PC-3 (cell line): ENCODE data around the gene SLC25A48. TPM values are rescaled to one million over a fixed set of nuclear protein-coding genes. Genes with fewer than 3 reads are reported as not detected.

Source experiments
- ATAC-seq: fragments of 200-7000 bp; cut with Tn5 transposase; 2 replicates; pipeline ENCODE4 v1.9.1; 2020; ENCODE audit warnings: mild to moderate bottlenecking, moderate library complexity
- BruUV-seq: library from RNA; stranded (reverse); fragments of 400-500 nt; replicated peaks from 2 replicates; lab custom pipeline; 2021; lab: Mats Ljungman, UMichigan
- CTCF ChIA-PET: fragments of 300-600 bp; sonication (Branson Sonifier 250); formaldehyde crosslinking; loops from one replicate; lab custom pipeline; 2022; ENCODE audit warnings: antibody characterized with exemption; lab: Charles Lee
- POLR2A ChIA-PET: fragments of 300-600 bp; sonication (Branson Sonifier 250); formaldehyde crosslinking; loops from one replicate; lab custom pipeline; 2022; ENCODE audit warnings: antibody characterized with exemption; ENCODE audit not compliant: unreplicated experiment; lab: Charles Lee
- DNase-seq: peaks from one replicate; pipeline ENCODE4 v3.0.0-alpha.2; 2015
- H2AFZ ChIP-seq: fragments of 300-600 bp; sonication (generic); 2 replicates; pipeline ENCODE4 v1.6.0; 2016; ENCODE audit warnings: antibody characterized with exemption, low read length
- H3F3A ChIP-seq: fragments of 300-600 bp; sonication (generic); one replicate; pipeline ENCODE4 v1.6.0; 2017; ENCODE audit warnings: antibody characterized with exemption, low read length, control low read depth, mild to moderate bottlenecking; ENCODE audit not compliant: unreplicated experiment
- H3K27ac ChIP-seq: fragments of 300-600 bp; sonication (generic); 2 replicates; pipeline ENCODE4 v1.5.1; 2016; ENCODE audit warnings: mild to moderate bottlenecking, low read length
- H3K27me3 ChIP-seq: fragments of 300-600 bp; sonication (generic); 2 replicates; pipeline ENCODE4 v1.6.1; 2016; ENCODE audit warnings: low read length, mixed read lengths
- H3K36me3 ChIP-seq: fragments of 300-600 bp; sonication (generic); 2 replicates; pipeline ENCODE4 v1.6.1; 2016; ENCODE audit warnings: low read depth, mixed run types, low read length, mixed read lengths
- H3K4me1 ChIP-seq: fragments of 300-600 bp; sonication (generic); 2 replicates; pipeline ENCODE4 v1.5.1; 2016; ENCODE audit warnings: low read length; ENCODE audit not compliant: insufficient read depth
- H3K4me2 ChIP-seq: fragments of 300-600 bp; sonication (generic); 2 replicates; pipeline ENCODE4 v1.6.0; 2016; ENCODE audit warnings: low read length
- H3K4me3 ChIP-seq: fragments of 300-600 bp; sonication (generic); 2 replicates; pipeline ENCODE4 v1.5.1; 2016; ENCODE audit warnings: mild to moderate bottlenecking, low read length, mixed read lengths
- H3K79me2 ChIP-seq: fragments of 300-600 bp; sonication (generic); 2 replicates; pipeline ENCODE4 v1.6.1; 2017; ENCODE audit warnings: low read length, mixed read lengths
- H3K9ac ChIP-seq: fragments of 300-600 bp; sonication (generic); 2 replicates; pipeline ENCODE4 v1.6.0; 2016; ENCODE audit warnings: mild to moderate bottlenecking, low read length
- H3K9me2 ChIP-seq: fragments of 300-600 bp; sonication (generic); replicated peaks from 2 replicates; pipeline ENCODE4 v1.6.1; 2016; ENCODE audit warnings: mixed run types, low read length, mixed read lengths
- H3K9me3 ChIP-seq: fragments of 300-600 bp; sonication (generic); 2 replicates; pipeline ENCODE4 v1.6.1; 2016; ENCODE audit warnings: low read length, mixed read lengths
- H4K20me1 ChIP-seq: fragments of 300-600 bp; sonication (generic); 2 replicates; pipeline ENCODE4 v1.6.1; 2016; ENCODE audit warnings: low read length, mixed read lengths
- EZH2 ChIP-seq: fragments of 300-600 bp; sonication (generic); IDR thresholded peaks from one replicate; pipeline ENCODE4 v1.6.1; 2017; ENCODE audit warnings: antibody characterized with exemption, mild to moderate bottlenecking, low read length; ENCODE audit not compliant: unreplicated experiment
- EZH2phosphoT487 ChIP-seq: fragments of 300-600 bp; sonication (generic); IDR thresholded peaks from 2 replicates; pipeline ENCODE4 v1.6.1; 2018; ENCODE audit warnings: mild to moderate bottlenecking, antibody characterized with exemption, low read length, borderline replicate concordance
- intact Hi-C: fragments of 100-400 bp; cut with micrococcal nuclease; formaldehyde crosslinking; loops from 2 replicates; pipeline ENCODE4 v1.9.0; 2023
- total RNA-seq: library from RNA; depleted of rRNA; stranded (reverse); fragments of >200 nt; gene quantifications from 2 replicates; pipeline ENCODE4 v1.2.3, GENCODE V29; 2014
- TF ChIP-seq, protein P1 (sequence below): fragments of 300-600 bp; sonication (generic); conservative IDR thresholded peaks from 2 replicates; pipeline ENCODE4 v1.5.1; 2017; ENCODE audit warnings: antibody characterized with exemption, low read depth, mild to moderate bottlenecking, low read length

SLC25A48 gene
- total RNA-seq, 1 experiment from 2014 or later, result not detected

DNA sequence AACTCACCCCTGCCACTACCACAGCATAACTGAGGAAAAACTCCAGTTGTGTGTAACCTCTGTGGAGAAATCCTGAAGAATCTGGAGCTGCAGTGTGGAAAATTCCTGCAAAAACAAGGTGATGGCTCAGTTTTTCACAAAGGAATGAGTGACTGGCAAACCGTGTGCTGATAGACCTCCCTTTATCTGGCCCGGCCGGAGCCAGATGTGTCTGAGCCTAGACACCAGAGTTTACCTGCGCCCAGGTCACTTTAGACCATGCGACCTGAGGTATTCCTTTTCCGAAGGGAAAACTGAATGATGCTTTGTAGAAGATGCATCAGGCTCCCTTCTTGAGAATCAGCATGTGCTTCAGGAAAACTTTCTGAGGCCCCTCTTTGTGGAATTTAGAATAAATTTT, 16.2 kb downstream of the SLC25A48 start:
- intact Hi-C loops, result no loop called here
- CTCF ChIA-PET, result no interaction called here
- peaks cover 36% of the 10 kb centered on the region for H3K27me3 ChIP-seq
- no peak for TF ChIP-seq EZH2phosphoT487
- TF ChIP-seq, protein P1, sequence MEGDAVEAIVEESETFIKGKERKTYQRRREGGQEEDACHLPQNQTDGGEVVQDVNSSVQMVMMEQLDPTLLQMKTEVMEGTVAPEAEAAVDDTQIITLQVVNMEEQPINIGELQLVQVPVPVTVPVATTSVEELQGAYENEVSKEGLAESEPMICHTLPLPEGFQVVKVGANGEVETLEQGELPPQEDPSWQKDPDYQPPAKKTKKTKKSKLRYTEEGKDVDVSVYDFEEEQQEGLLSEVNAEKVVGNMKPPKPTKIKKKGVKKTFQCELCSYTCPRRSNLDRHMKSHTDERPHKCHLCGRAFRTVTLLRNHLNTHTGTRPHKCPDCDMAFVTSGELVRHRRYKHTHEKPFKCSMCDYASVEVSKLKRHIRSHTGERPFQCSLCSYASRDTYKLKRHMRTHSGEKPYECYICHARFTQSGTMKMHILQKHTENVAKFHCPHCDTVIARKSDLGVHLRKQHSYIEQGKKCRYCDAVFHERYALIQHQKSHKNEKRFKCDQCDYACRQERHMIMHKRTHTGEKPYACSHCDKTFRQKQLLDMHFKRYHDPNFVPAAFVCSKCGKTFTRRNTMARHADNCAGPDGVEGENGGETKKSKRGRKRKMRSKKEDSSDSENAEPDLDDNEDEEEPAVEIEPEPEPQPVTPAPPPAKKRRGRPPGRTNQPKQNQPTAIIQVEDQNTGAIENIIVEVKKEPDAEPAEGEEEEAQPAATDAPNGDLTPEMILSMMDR, result no peak
- no peak for TF ChIP-seq EZH2
- no peak overlapping the region for H3K9ac ChIP-seq
- H3K4me1 ChIP-seq, result no peaks in the 10 kb centered on the region
- no TSS peak for BruUV-seq
- no peaks in the 10 kb centered on the region for H3K9me2 ChIP-seq
- H3F3A ChIP-seq, result no peaks in the 10 kb centered on the region
- no peak overlapping the region for H3K27ac ChIP-seq
- H3K4me2 ChIP-seq, result no peak overlapping the region
- no peak for ATAC-seq
- H3K36me3 ChIP-seq, result no peaks in the 10 kb centered on the region
- POLR2A ChIA-PET, result no interaction called here
- no peak overlapping the region for H2AFZ ChIP-seq
- no peak for DNase-seq
- no peak overlapping the region for H3K4me3 ChIP-seq
- no peaks in the 10 kb centered on the region for H4K20me1 ChIP-seq
- no peaks in the 10 kb centered on the region for H3K79me2 ChIP-seq
- H3K9me3 ChIP-seq, result no peaks in the 10 kb centered on the region

DNA sequence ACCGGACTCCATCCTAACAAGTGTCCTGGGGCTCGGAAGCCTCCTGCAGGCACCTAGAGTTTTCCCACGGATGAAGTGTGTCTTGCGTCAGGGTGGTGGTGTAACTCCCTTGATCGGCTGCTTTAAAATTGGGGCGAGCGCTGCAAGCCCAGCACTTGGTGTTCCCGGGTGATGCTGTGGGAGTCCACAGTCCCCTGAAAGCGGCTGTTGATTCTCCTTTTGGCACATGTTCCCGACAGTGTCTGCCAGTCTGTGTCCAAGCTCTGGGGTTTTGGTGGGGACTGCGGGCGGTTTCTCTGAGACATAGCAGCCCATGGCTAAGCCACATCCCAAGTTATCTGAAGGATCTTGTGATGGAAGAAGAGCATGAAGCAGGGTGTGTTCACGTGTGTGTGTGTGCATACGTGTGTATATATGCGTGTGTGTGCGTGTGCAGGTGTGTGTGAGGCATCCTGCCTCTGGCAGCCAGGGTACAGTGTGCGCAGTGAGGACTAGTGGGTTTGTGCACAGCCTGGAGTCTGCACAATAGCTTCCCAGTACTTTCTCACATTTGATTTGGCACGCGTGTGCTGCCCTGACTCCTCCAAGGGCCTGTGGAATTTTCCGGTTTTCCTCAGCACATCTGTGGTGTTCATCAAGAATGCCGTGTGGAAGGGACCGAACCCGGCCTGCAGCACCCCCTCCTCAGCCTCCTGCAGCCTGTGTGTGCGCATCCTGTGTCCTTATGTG, 16.9 kb downstream of the SLC25A48 start:
- H3K27ac ChIP-seq, result no peak overlapping the region
- TF ChIP-seq, protein P1, result no peak
- TF ChIP-seq EZH2 (no peak), EZH2phosphoT487 (no peak)
- H3K27me3 ChIP-seq, result peaks cover 43% of the 10 kb centered on the region
- H3K4me3 ChIP-seq, result no peak overlapping the region
- no peaks in the 10 kb centered on the region for H3K4me1 ChIP-seq
- H3K79me2 ChIP-seq, result no peaks in the 10 kb centered on the region
- no peaks in the 10 kb centered on the region for H3K36me3 ChIP-seq
- ChIA-PET CTCF (no interaction called here), POLR2A (no interaction called here)
- no peak for DNase-seq
- no peaks in the 10 kb centered on the region for H3K9me3 ChIP-seq
- H2AFZ ChIP-seq, result no peak overlapping the region
- no peak overlapping the region for H3K4me2 ChIP-seq
- H3F3A ChIP-seq, result no peaks in the 10 kb centered on the region
- no peak overlapping the region for H3K9ac ChIP-seq
- intact Hi-C loops, result no loop called here
- no TSS peak for BruUV-seq
- no peaks in the 10 kb centered on the region for H3K9me2 ChIP-seq
- H4K20me1 ChIP-seq, result no peaks in the 10 kb centered on the region
- no peak for ATAC-seq
